MCF 10A (cell line): Measurements from ENCODE around the gene NTPCR. TPM values are rescaled to one million over a fixed set of nuclear protein-coding genes. Genes with fewer than 3 reads are reported as not detected.

Experiments used
- BruUV-seq: library from RNA; stranded (reverse); fragments of 400-500 nt; replicated peaks from 2 replicates; lab custom pipeline; 2021; lab: Mats Ljungman, UMichigan
- CTCF ChIA-PET: fragments of 300-600 bp; sonication (Branson Sonifier 250); formaldehyde crosslinking; extraction: SDS; loops from one replicate; lab custom pipeline; 2021; ENCODE audit warnings: antibody characterized with exemption, inconsistent platforms; lab: Yijun Ruan, JAX
- POLR2A ChIA-PET: fragments of 300-600, 350-650 bp; sonication (Branson Sonifier 250); formaldehyde crosslinking; extraction: SDS; loops from one replicate; lab custom pipeline; 2020; ENCODE audit warnings: antibody characterized with exemption, inconsistent platforms; lab: Yijun Ruan, JAX
- DNase-seq: peaks from one replicate; pipeline ENCODE4 v3.0.0-alpha.2; 2018; ENCODE audit not compliant: unreplicated experiment
- H3K27ac Mint-ChIP-seq: one replicate; pipeline ENCODE4 v1.8.0; 2022; ENCODE audit warnings: mild to moderate bottlenecking, low read depth, mixed read lengths; ENCODE audit not compliant: unreplicated experiment
- H3K27me3 Mint-ChIP-seq: one replicate; pipeline ENCODE4 v1.8.0; 2022; ENCODE audit warnings: mixed read lengths; ENCODE audit not compliant: insufficient read depth, unreplicated experiment
- H3K36me3 Mint-ChIP-seq: one replicate; pipeline ENCODE4 v1.8.0; 2022; ENCODE audit warnings: mild to moderate bottlenecking, moderate library complexity, mixed read lengths; ENCODE audit not compliant: insufficient read depth, unreplicated experiment
- H3K4me1 Mint-ChIP-seq: one replicate; pipeline ENCODE4 v1.8.0; 2022; ENCODE audit warnings: mixed read lengths; ENCODE audit not compliant: insufficient read depth, unreplicated experiment
- H3K4me3 Mint-ChIP-seq: one replicate; pipeline ENCODE4 v1.8.0; 2022; ENCODE audit warnings: mild to moderate bottlenecking, moderate library complexity, mixed read lengths; ENCODE audit not compliant: unreplicated experiment
- H3K9me3 Mint-ChIP-seq: one replicate; pipeline ENCODE4 v1.8.0; 2022; ENCODE audit warnings: mixed read lengths; ENCODE audit not compliant: unreplicated experiment
- CTCF ChIP-seq: fragments of 200-600 bp; IDR thresholded peaks from one replicate; pipeline ENCODE4 v1.8.0; 2022; ENCODE audit warnings: antibody characterized with exemption, mild to moderate bottlenecking; ENCODE audit not compliant: unreplicated experiment
- intact Hi-C: fragments of 100-400 bp; cut with micrococcal nuclease; formaldehyde crosslinking; loops from 2 replicates; pipeline ENCODE4 v1.14.1; 2022
- total RNA-seq: library from RNA; stranded (reverse); gene quantifications from 2 replicates; pipeline ENCODE4 v1.2.3, GENCODE V29; 2022

Gene NTPCR
- total RNA-seq, 1 experiment from 2014 or later, result 129 TPM

DNA sequence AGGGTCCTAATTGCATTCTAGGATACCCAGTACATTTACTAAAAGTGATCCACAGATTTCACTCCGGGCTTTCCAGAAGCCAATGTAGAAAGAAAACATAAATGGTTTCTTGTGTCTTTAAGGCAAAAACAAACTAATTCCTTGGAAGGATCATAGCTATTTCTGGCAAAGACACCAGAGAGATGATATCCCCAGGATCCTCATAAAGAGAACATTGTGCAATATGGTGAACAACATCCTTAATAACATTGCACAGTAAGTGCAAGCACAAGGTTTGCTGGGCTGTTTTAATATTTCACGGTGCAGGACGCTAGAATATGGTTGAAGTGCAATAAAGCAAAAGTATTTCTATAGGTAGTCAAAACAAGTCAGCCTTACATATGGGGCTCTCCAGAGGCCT is 83.0 kb downstream of the NTPCR start:
- Mint-ChIP-seq H3K27me3 (no peaks in the 10 kb centered on the region), H3K4me3 (no peak overlapping the region), H3K27ac (peak overlapping the region; percentile 22), H3K36me3 (no peaks in the 10 kb centered on the region), H3K4me1 (peaks cover 8% of the 10 kb centered on the region), H3K9me3 (no peaks in the 10 kb centered on the region)
- ChIA-PET POLR2A (interaction anchor here (0.7 to 1.5 kb wide), 4 partner anchors 9 to 666 kb away, joined by 3 to 4 read pairs (median 4); no protein-coding TSS in a partner anchor), CTCF (interaction anchor here (0.7 kb wide), 1 partner anchor 65 kb away, joined by 3 read pairs; no protein-coding TSS in a partner anchor)
- intact Hi-C loops, result no loop called here
- peak; percentile 64 for DNase-seq
- TF ChIP-seq CTCF, result no peak
- no TSS peak for BruUV-seq

Other genes with a start within 250 kb of the NTPCR start
- gene MAP10, start 145.2 kb upstream of the NTPCR start, total RNA-seq, result not detected in 2 replicates